Peyer's patch (tissue), 4 donors: ENCODE results near the gene MNAT1.

Experiments
- POLR2A ChIP-seq, 2 donors: fragments of 450-650 bp; IDR thresholded peaks; one replicate each; pipeline ENCODE4 v1.5.1; 2017; ENCODE audit warnings: antibody characterized with exemption in 2 of 2, mild to moderate bottlenecking in 2 of 2, moderate library complexity in 2 of 2
- TF ChIP-seq, protein P1 (sequence below), 6 experiments: fragments of 450-650 bp in 4 of 6; fragments of 200-600 bp in 2 of 6; sonication (generic) in 1 of 6; IDR thresholded peaks; one replicate each; pipeline ENCODE4 v1.5.1; 2017 to 2019; ENCODE audit warnings: antibody characterized with exemption in 6 of 6, mild to moderate bottlenecking in 3 of 6, moderate library complexity in 1 of 6

DNA sequence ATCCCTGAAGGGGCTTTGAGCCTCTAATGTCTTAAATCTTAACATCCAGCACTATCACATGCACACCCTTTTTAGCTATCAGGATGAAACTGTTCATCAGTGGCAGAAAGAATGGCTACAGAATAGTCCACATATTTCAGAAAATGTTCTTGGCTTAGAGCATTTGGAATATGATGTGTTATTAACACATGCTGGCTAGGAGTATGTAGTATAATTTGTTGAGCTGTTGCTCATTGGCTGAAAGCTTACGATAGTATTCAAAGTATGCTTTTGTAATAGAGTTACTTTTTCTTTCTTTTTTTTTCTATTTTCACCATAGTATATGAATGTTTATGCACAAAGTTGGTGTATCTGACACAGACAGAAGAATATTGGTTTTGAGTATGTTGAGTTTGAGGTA, 55.1 kb downstream of the MNAT1 start:
- TF ChIP-seq, protein P1, sequence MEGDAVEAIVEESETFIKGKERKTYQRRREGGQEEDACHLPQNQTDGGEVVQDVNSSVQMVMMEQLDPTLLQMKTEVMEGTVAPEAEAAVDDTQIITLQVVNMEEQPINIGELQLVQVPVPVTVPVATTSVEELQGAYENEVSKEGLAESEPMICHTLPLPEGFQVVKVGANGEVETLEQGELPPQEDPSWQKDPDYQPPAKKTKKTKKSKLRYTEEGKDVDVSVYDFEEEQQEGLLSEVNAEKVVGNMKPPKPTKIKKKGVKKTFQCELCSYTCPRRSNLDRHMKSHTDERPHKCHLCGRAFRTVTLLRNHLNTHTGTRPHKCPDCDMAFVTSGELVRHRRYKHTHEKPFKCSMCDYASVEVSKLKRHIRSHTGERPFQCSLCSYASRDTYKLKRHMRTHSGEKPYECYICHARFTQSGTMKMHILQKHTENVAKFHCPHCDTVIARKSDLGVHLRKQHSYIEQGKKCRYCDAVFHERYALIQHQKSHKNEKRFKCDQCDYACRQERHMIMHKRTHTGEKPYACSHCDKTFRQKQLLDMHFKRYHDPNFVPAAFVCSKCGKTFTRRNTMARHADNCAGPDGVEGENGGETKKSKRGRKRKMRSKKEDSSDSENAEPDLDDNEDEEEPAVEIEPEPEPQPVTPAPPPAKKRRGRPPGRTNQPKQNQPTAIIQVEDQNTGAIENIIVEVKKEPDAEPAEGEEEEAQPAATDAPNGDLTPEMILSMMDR (IDR thresholded peaks at IDR 0.05): no peak
- no peak for TF ChIP-seq POLR2A (IDR thresholded peaks at IDR 0.05)
